T-helper 1 cell treated with Interleukin-12 subunit alpha and Interleukin-12 subunit beta and Interleukin-4 antibody, amounts not matched to agents 30 μg/mL and 1 μg/mL, for 36 hours (primary cell): ENCODE measurements around the gene EXTL2.
"Not testable (repeated sequence)": the region's sequence is repeated elsewhere in the genome, so short reads cannot be mapped to it uniquely, and the experiment has no call there.

ENCODE experiments used
- H3K27ac Mint-ChIP-seq: one replicate; pipeline ENCODE4 v1.8.0; 2021; ENCODE audit warnings: mild to moderate bottlenecking, mixed read lengths
- H3K27me3 Mint-ChIP-seq: one replicate; pipeline ENCODE4 v1.8.0; 2021; ENCODE audit warnings: low read depth, mixed read lengths
- H3K36me3 Mint-ChIP-seq: one replicate; pipeline ENCODE4 v1.8.0; 2021; ENCODE audit warnings: low read depth, mixed read lengths
- H3K4me1 Mint-ChIP-seq: one replicate; pipeline ENCODE4 v1.8.0; 2021; ENCODE audit warnings: low read depth, mixed read lengths
- H3K4me3 Mint-ChIP-seq: one replicate; pipeline ENCODE4 v1.8.0; 2021; ENCODE audit warnings: mild to moderate bottlenecking, moderate library complexity, mixed read lengths
- H3K9me3 Mint-ChIP-seq: one replicate; pipeline ENCODE4 v1.8.0; 2021; ENCODE audit warnings: mixed read lengths

The EXTL2 gene

GRCh38 chr1:100860397-100860991 lies 34.1 kb downstream of the EXTL2 start:
- no peak overlapping the region for H3K4me3 Mint-ChIP-seq
- no peaks in the 10 kb centered on the region for H3K9me3 Mint-ChIP-seq
- H3K36me3 Mint-ChIP-seq = no peaks in the 10 kb centered on the region
- H3K27ac Mint-ChIP-seq = no peak overlapping the region
- H3K27me3 Mint-ChIP-seq = peaks cover 13% of the 10 kb centered on the region
- no peaks in the 10 kb centered on the region for H3K4me1 Mint-ChIP-seq

GRCh38 chr1:100855116-100855515 lies 39.5 kb downstream of the EXTL2 start:
- not testable (repeated sequence) for H3K27ac Mint-ChIP-seq, H3K4me1 Mint-ChIP-seq, H3K9me3 Mint-ChIP-seq, H3K36me3 Mint-ChIP-seq, H3K4me3 Mint-ChIP-seq
- peaks cover 27% of the 10 kb centered on the region for H3K27me3 Mint-ChIP-seq

- Mint-ChIP-seq H3K4me1 (no peaks in the 10 kb centered on the region), H3K4me3 (no peak overlapping the region), H3K36me3 (no peaks in the 10 kb centered on the region), H3K9me3 (no peaks in the 10 kb centered on the region), H3K27me3 (peaks cover 39% of the 10 kb centered on the region), H3K27ac (no peak overlapping the region)
These were observed 41.7 kb downstream of the EXTL2 start for GRCh38 chr1:100852976-100853375.

GRCh38 chr1:100851726-100852125 lies 42.9 kb downstream of the EXTL2 start:
- Mint-ChIP-seq H3K9me3 (no peaks in the 10 kb centered on the region), H3K36me3 (no peaks in the 10 kb centered on the region), H3K4me1 (peaks cover 3% of the 10 kb centered on the region), H3K27ac (no peak overlapping the region), H3K27me3 (peaks cover 37% of the 10 kb centered on the region), H3K4me3 (no peak overlapping the region)

- H3K9me3 Mint-ChIP-seq = no peaks in the 10 kb centered on the region
- H3K27me3 Mint-ChIP-seq = peaks cover 41% of the 10 kb centered on the region
- no peak overlapping the region for H3K4me3 Mint-ChIP-seq
- H3K27ac Mint-ChIP-seq = no peak overlapping the region
- no peaks in the 10 kb centered on the region for H3K36me3 Mint-ChIP-seq
- H3K4me1 Mint-ChIP-seq = peaks cover 3% of the 10 kb centered on the region
These were observed 47.1 kb downstream of the EXTL2 start for GRCh38 chr1:100847361-100848082.

GRCh38 chr1:100843160-100843559 lies 51.5 kb downstream of the EXTL2 start:
- H3K4me3 Mint-ChIP-seq, H3K9me3 Mint-ChIP-seq, H3K4me1 Mint-ChIP-seq, H3K27ac Mint-ChIP-seq, H3K36me3 Mint-ChIP-seq: not testable (repeated sequence)
- peaks cover 34% of the 10 kb centered on the region for H3K27me3 Mint-ChIP-seq

GRCh38 chr1:100835866-100836842 lies 58.5 kb downstream of the EXTL2 start:
- Mint-ChIP-seq H3K9me3 (no peaks in the 10 kb centered on the region), H3K36me3 (no peaks in the 10 kb centered on the region), H3K27me3 (peaks cover 5% of the 10 kb centered on the region), H3K4me1 (no peaks in the 10 kb centered on the region), H3K4me3 (no peak overlapping the region), H3K27ac (no peak overlapping the region)

- no peaks in the 10 kb centered on the region for H3K27me3 Mint-ChIP-seq
- no peak overlapping the region for H3K4me3 Mint-ChIP-seq
- H3K27ac Mint-ChIP-seq = no peak overlapping the region
- no peaks in the 10 kb centered on the region for H3K9me3 Mint-ChIP-seq
- H3K4me1 Mint-ChIP-seq = no peaks in the 10 kb centered on the region
- H3K36me3 Mint-ChIP-seq = no peaks in the 10 kb centered on the region
These were observed 59.6 kb downstream of the EXTL2 start for GRCh38 chr1:100834777-100835660.

- no peak overlapping the region for H3K4me3 Mint-ChIP-seq
These were observed 61.8 kb downstream of the EXTL2 start for GRCh38 chr1:100832694-100833428.

GRCh38 chr1:100825666-100826065 lies 69.0 kb downstream of the EXTL2 start:
- not testable (repeated sequence) for H3K4me1 Mint-ChIP-seq, H3K4me3 Mint-ChIP-seq, H3K9me3 Mint-ChIP-seq, H3K36me3 Mint-ChIP-seq, H3K27ac Mint-ChIP-seq
- H3K27me3 Mint-ChIP-seq = peaks cover 19% of the 10 kb centered on the region

More at GRCh38 chr1:100832694-100833428, 61.8 kb downstream of the EXTL2 start:
- no peaks in the 10 kb centered on the region for H3K36me3 Mint-ChIP-seq
- H3K9me3 Mint-ChIP-seq = no peaks in the 10 kb centered on the region
- H3K27me3 Mint-ChIP-seq = peaks cover 11% of the 10 kb centered on the region
- H3K27ac Mint-ChIP-seq = no peak overlapping the region
- H3K4me1 Mint-ChIP-seq = no peaks in the 10 kb centered on the region
